ENCODE measurements around the gene ISYNA1. TPM values are rescaled to one million over a fixed set of nuclear protein-coding genes. Genes with fewer than 3 reads are reported as not detected.

Gene ISYNA1
- total and polyA plus RNA-seq, 2 of the 13 experiments (the other 11 are each of a cell fraction or from before 2014, with no cell fraction given), result 29.6 to 48.5 TPM

- TF ChIP-seq POGK (CRISPR knock-in tag; conservative IDR thresholded peaks at IDR 0.05) (no peak), ZNF549 (CRISPR knock-in tag; IDR thresholded peaks at IDR 0.05) (no peak), ZNF251 (CRISPR knock-in tag; IDR thresholded peaks at IDR 0.05) (no peak), ZNF850 (CRISPR knock-in tag; conservative IDR thresholded peaks at IDR 0.05) (no peak), FIP1L1 (IDR thresholded peaks at IDR 0.05; ENCODE audit: borderline replicate concordance, insufficient read depth, low read depth, low read length) (peak; percentile 90; the same call in 1 of the 2 replicates), FOXO1 (CRISPR knock-in tag; IDR thresholded peaks at IDR 0.05) (no peak), PRMT3 (CRISPR knock-in tag; IDR thresholded peaks at IDR 0.05; ENCODE audit: borderline replicate concordance, low read depth) (no peak), ZFY (CRISPR knock-in tag; IDR thresholded peaks at IDR 0.05) (no peak), ZNF530 (CRISPR knock-in tag; IDR thresholded peaks at IDR 0.05; ENCODE audit: low read depth) (no peak), CREB3 (CRISPR knock-in tag; IDR thresholded peaks at IDR 0.05) (no peak), ERF (CRISPR knock-in tag; IDR thresholded peaks at IDR 0.05) (peak; percentile 45; the same call in 1 of the 2 replicates), ZNF318 (CRISPR knock-in tag; IDR thresholded peaks at IDR 0.05) (0 out of 2 replicates have a peak, but pooled peaks have one; percentile 30), FUBP1 (CRISPR knock-in tag; IDR thresholded peaks at IDR 0.05; ENCODE audit: borderline replicate concordance) (no peak), SP140L (CRISPR knock-in tag; IDR thresholded peaks at IDR 0.05; ENCODE audit: borderline replicate concordance) (no peak), ZNF709 (CRISPR knock-in tag; IDR thresholded peaks at IDR 0.05) (peak; percentile 15; the same call in 1 of the 2 replicates), TRIM24 (CRISPR knock-in tag; IDR thresholded peaks at IDR 0.05) (no peak)
Measured at GRCh38 chr19:18390065-18390907, 47.6 kb downstream of the ISYNA1 start (continued).
